GM19025 (cell line): ENCODE measurements around the gene ST6GALNAC4.

Experiments
- ATAC-seq: cut with Tn5 transposase; IDR thresholded peaks from one replicate; pipeline ENCODE4 v1.9.1; 2021; ENCODE audit warnings: mild to moderate bottlenecking, low read depth, moderate library complexity; ENCODE audit not compliant: unreplicated experiment

The ST6GALNAC4 gene

GRCh38 chr9:127947841-127948710 lies 31.2 kb upstream of the ST6GALNAC4 start:
- no peak for ATAC-seq

- ATAC-seq: no peak
Measured at GRCh38 chr9:127946728-127947127, 29.9 kb upstream of the ST6GALNAC4 start.

GRCh38 chr9:127945942-127946341 lies 29.1 kb upstream of the ST6GALNAC4 start:
- ATAC-seq: no peak

GRCh38 chr9:127945338-127945737 lies 28.5 kb upstream of the ST6GALNAC4 start:
- no peak for ATAC-seq

- ATAC-seq: no peak
Measured at GRCh38 chr9:127944586-127945218, 27.9 kb upstream of the ST6GALNAC4 start.

- no peak for ATAC-seq
Measured at GRCh38 chr9:127943731-127944144, 26.9 kb upstream of the ST6GALNAC4 start.

GRCh38 chr9:127943011-127943662 lies 26.3 kb upstream of the ST6GALNAC4 start:
- no peak for ATAC-seq

- no peak for ATAC-seq
Measured at GRCh38 chr9:127942216-127943010, 25.6 kb upstream of the ST6GALNAC4 start.

- no peak for ATAC-seq
Measured at GRCh38 chr9:127941961-127942215, 25.0 kb upstream of the ST6GALNAC4 start.

- no peak for ATAC-seq
Measured at GRCh38 chr9:127941062-127941960, 24.5 kb upstream of the ST6GALNAC4 start.

GRCh38 chr9:127940593-127940992 lies 23.8 kb upstream of the ST6GALNAC4 start:
- ATAC-seq: no peak

GRCh38 chr9:127938298-127938690 lies 21.5 kb upstream of the ST6GALNAC4 start:
- ATAC-seq: no peak

- peak; percentile 95 for ATAC-seq
Measured at GRCh38 chr9:127937388-127938297, 20.8 kb upstream of the ST6GALNAC4 start, which contains the start of gene DPM2. DPM2 (minus strand) TSS chr9:127937854; CDS start chr9:127937820, 34 bp downstream.

- ATAC-seq: no peak
Measured at GRCh38 chr9:127937056-127937387, 20.2 kb upstream of the ST6GALNAC4 start.

GRCh38 chr9:127936347-127936852 lies 19.6 kb upstream of the ST6GALNAC4 start:
- ATAC-seq: no peak

- no peak for ATAC-seq
Measured at GRCh38 chr9:127935765-127936221, 19.0 kb upstream of the ST6GALNAC4 start.

- no peak for ATAC-seq
Measured at GRCh38 chr9:127934986-127935385, 18.1 kb upstream of the ST6GALNAC4 start.

- no peak for ATAC-seq
Measured at GRCh38 chr9:127934248-127934647, 17.4 kb upstream of the ST6GALNAC4 start.
